Testis (tissue), 3 donors: ENCODE data around the gene WRAP73. TPM values are rescaled to one million over a fixed set of nuclear protein-coding genes. Genes with fewer than 3 reads are reported as not detected.

ENCODE experiments used
- DNase-seq: peaks from one replicate; pipeline ENCODE4 v3.0.0-alpha.2; 2019
- H3K27ac ChIP-seq, 2 donors: fragments of 200-600 bp; sonication (generic); one replicate each; pipeline ENCODE4 v1.5.1; 2019
- H3K27me3 ChIP-seq: fragments of 200-600 bp; sonication (generic); one replicate; pipeline ENCODE4 v1.5.1; 2019
- H3K36me3 ChIP-seq: fragments of 200-600 bp; sonication (generic); one replicate; pipeline ENCODE4 v1.5.1; 2017; ENCODE audit warnings: low read depth; ENCODE audit errors: missing control alignments
- H3K4me1 ChIP-seq: fragments of 200-600 bp; sonication (generic); one replicate; pipeline ENCODE4 v1.5.1; 2019
- H3K4me3 ChIP-seq, 2 donors: fragments of 200-600 bp; sonication (generic); one replicate each; pipeline ENCODE4 v1.5.1; 2017 to 2019
- H3K9me3 ChIP-seq: fragments of 200-600 bp; sonication (generic); one replicate; pipeline ENCODE4 v1.5.1; 2017
- POLR2A ChIP-seq: fragments of 450-650 bp; IDR thresholded peaks from one replicate; pipeline ENCODE4 v1.6.1; 2017; ENCODE audit warnings: antibody characterized with exemption, mild to moderate bottlenecking, moderate library complexity
- WGBS, 2 donors: methylation state at CpG; one replicate each; pipeline ENCODE4 v1.1.5; 2018; 5-methylcytosine and 5-hydroxymethylcytosine counted together
- intact Hi-C: fragments of 100-400 bp; cut with DNase I; formaldehyde crosslinking; loops from one replicate; pipeline ENCODE4 v1.15.1; 2023; ENCODE audit warnings: low total_unique reads
- polyA plus RNA-seq: library from polyadenylated mRNA; stranded (reverse); fragments of 350-450 nt; fragmentation: Illumina TruSeq; extraction: RNeasy Lipid Tissue Mini Kit (QIAGEN cat#74804); gene quantifications from one replicate; pipeline ENCODE4 v1.2.3, GENCODE V29; 2014; ENCODE audit warnings: low read depth, low replicate concordance; ENCODE audit not compliant: insufficient read depth
- total RNA-seq, 2 donors: library from RNA; depleted of rRNA; stranded (reverse); fragments of >200 nt; gene quantifications; one replicate each; pipeline ENCODE4 v1.2.3, GENCODE V29; 2016
- TF ChIP-seq, protein P1 (sequence below), 3 experiments: fragments of 450-650 bp in 2 of 3; fragments of 200-600 bp in 1 of 3; sonication (generic) in 1 of 3; IDR thresholded peaks; one replicate each; pipeline ENCODE4 v1.5.1; 2016 to 2019; ENCODE audit warnings: antibody characterized with exemption in 3 of 3, mild to moderate bottlenecking in 2 of 3, moderate library complexity in 1 of 3

WRAP73 gene
- total and polyA plus RNA-seq, 3 donors from 2014 or later, result 26.1 to 34.2 (median 32.5) TPM

GRCh38 chr1:3679799-3680453 is 30.0 kb upstream of the WRAP73 start:
- WGBS, 2 donors, result 91 to 96% methylated on average over 8 to 9 of the region's 9 CpGs

DNA sequence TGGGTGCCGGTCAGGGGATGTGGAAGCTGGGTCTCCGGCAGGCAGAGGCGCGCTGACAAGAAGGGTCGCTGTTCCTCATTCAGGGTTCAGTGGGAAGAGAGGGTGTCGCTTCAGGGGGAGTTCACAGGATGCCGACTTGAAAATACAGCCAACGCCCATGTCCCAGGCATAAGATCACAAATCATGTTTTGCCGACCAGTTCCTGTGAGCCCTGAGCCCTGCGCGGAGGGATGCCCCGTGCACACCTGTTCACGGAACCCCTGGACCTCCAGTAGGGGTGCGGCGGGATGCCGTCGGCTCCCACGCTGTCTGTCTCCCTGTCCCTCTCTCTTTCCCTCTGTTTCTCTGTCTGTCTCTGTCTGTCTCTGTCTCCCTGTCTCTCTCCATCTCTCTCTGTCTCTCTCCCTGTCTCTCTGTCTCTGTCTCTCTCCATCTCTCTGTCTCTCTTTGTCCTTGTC is 29.2 kb upstream of the WRAP73 start:
- WGBS, 2 donors, result 78 to 79% methylated on average over 17 to 18 of the region's 18 CpGs
- Histone ChIP-seq H3K27me3 (no peaks in the 10 kb centered on the region), H3K27ac (no peak overlapping the region), H3K4me1 (no peaks in the 10 kb centered on the region), H3K36me3 (no peaks in the 10 kb centered on the region), H3K4me3 (no peak overlapping the region), H3K9me3 (no peaks in the 10 kb centered on the region)
- TF ChIP-seq POLR2A, result no peak
- TF ChIP-seq, protein P1, sequence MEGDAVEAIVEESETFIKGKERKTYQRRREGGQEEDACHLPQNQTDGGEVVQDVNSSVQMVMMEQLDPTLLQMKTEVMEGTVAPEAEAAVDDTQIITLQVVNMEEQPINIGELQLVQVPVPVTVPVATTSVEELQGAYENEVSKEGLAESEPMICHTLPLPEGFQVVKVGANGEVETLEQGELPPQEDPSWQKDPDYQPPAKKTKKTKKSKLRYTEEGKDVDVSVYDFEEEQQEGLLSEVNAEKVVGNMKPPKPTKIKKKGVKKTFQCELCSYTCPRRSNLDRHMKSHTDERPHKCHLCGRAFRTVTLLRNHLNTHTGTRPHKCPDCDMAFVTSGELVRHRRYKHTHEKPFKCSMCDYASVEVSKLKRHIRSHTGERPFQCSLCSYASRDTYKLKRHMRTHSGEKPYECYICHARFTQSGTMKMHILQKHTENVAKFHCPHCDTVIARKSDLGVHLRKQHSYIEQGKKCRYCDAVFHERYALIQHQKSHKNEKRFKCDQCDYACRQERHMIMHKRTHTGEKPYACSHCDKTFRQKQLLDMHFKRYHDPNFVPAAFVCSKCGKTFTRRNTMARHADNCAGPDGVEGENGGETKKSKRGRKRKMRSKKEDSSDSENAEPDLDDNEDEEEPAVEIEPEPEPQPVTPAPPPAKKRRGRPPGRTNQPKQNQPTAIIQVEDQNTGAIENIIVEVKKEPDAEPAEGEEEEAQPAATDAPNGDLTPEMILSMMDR (IDR thresholded peaks at IDR 0.05), result no peak
- DNase-seq, result no peak
- intact Hi-C loops, result no loop called here

More at GRCh38 chr1:3679799-3680453, 30.0 kb upstream of the WRAP73 start:
- Histone ChIP-seq H3K9me3 (no peaks in the 10 kb centered on the region), H3K27me3 (no peaks in the 10 kb centered on the region), H3K27ac (no peak overlapping the region), H3K4me3 (no peak overlapping the region), H3K4me1 (no peaks in the 10 kb centered on the region), H3K36me3 (no peaks in the 10 kb centered on the region)
- no peak for DNase-seq
- no peak for TF ChIP-seq POLR2A
- TF ChIP-seq, protein P1 (IDR thresholded peaks at IDR 0.05), result no peak
- intact Hi-C loops, result no loop called here

- DNase-seq, result no peak
- TF ChIP-seq POLR2A, result no peak
- TF ChIP-seq, protein P1 (IDR thresholded peaks at IDR 0.05), result no peak
- Histone ChIP-seq H3K4me1 (no peaks in the 10 kb centered on the region), H3K36me3 (no peaks in the 10 kb centered on the region), H3K4me3 (no peak overlapping the region), H3K27me3 (no peaks in the 10 kb centered on the region), H3K9me3 (no peaks in the 10 kb centered on the region), H3K27ac (no peak overlapping the region)
- 76% methylated on average over 19 of the region's 21 CpGs; no CpG with 5 or more reads in 1 of the 2 donors for WGBS, 2 donors
- intact Hi-C loops, result no loop called here
Observed at GRCh38 chr1:3678361-3679097, 28.6 kb upstream of the WRAP73 start.

- no peak for TF ChIP-seq POLR2A
- TF ChIP-seq, protein P1 (IDR thresholded peaks at IDR 0.05), result no peak
- Histone ChIP-seq H3K4me3 (no peak overlapping the region), H3K27ac (no peak overlapping the region), H3K36me3 (no peaks in the 10 kb centered on the region), H3K27me3 (no peaks in the 10 kb centered on the region), H3K9me3 (no peaks in the 10 kb centered on the region), H3K4me1 (no peaks in the 10 kb centered on the region)
- 68 to 85% methylated on average over 4 to 5 of the region's 5 CpGs for WGBS, 2 donors
- DNase-seq, result no peak
- intact Hi-C loops, result no loop called here
Observed at GRCh38 chr1:3677484-3677883, 27.6 kb upstream of the WRAP73 start.
